ENCODE data around the gene PCDHA11. TPM values are rescaled to one million over a fixed set of nuclear protein-coding genes. Genes with fewer than 3 reads are reported as not detected.
"Not testable (repeated sequence)": the region's sequence is repeated elsewhere in the genome, so short reads cannot be mapped to it uniquely, and the experiment has no call there.

The PCDHA11 gene
- total and polyA plus RNA-seq, 12 donors, result 0.07 TPM; not detected in 11

- no peaks in the 10 kb centered on the region for H3K36me3 ChIP-seq
- 6 to 12% methylated on average over 8 of the region's 8 CpGs for WGBS, 2 donors
- TF ChIP-seq CTCF (IDR thresholded peaks at IDR 0.05), result peak in 3 of 9 donors; percentile 18 to 37 (median 24)
- peaks cover 0 to 93% (median 54%) of the 10 kb centered on the region in 7 donors for H3K27me3 ChIP-seq
- H3K27ac ChIP-seq, result no peak within 1 kb of the TSS
- DNase-seq, result no peak
- ATAC-seq, result no peak
- H3K4me1 ChIP-seq, result no peaks in the 10 kb centered on the region
- intact Hi-C loops (cut with DNase I), result loop anchor here in 2 of 10 donors (5.0 to 10.0 kb wide), 2 partner anchors 208 to 211 kb away; no protein-coding TSS in a partner anchor
- H3K9me3 ChIP-seq, result peaks cover 0 to 62% (median 20%) of the 10 kb centered on the region in 11 donors
- H3K4me3 ChIP-seq, result peak within 1 kb of the TSS in 2 of 10 donors; percentile 32 to 38
Measured at GRCh38 chr5:140833993-140834392, 34.8 kb upstream of the PCDHA11 start, which contains the start of gene PCDHA7. Gene PCDHA7 (plus strand): TSS chr5:140834269. CDS start chr5:140834384, 115 bp downstream.

GRCh38 chr5:140834439-140835008 is 34.2 kb upstream of the PCDHA11 start:
- Histone ChIP-seq H3K4me3 (peak overlapping the region in 2 of 10 donors; percentile 32 to 38), H3K27me3 (peaks cover 0 to 93% (median 55%) of the 10 kb centered on the region in 7 donors)

GRCh38 chr5:140835622-140836510 is 32.9 kb upstream of the PCDHA11 start:
- intact Hi-C loops (cut with DNase I), result loop anchor here in 1 of 10 donors (10.0 kb wide), 1 partner anchor 209 kb away; no protein-coding TSS in a partner anchor
- ATAC-seq, result no peak

More at GRCh38 chr5:140834439-140835008, 34.2 kb upstream of the PCDHA11 start:
- H3K27ac ChIP-seq, H3K36me3 ChIP-seq, H3K4me1 ChIP-seq, ATAC-seq, DNase-seq: not testable (repeated sequence)
- intact Hi-C loops (cut with DNase I), result loop anchor here in 2 of 10 donors (5.0 to 10.0 kb wide), 2 partner anchors 208 to 210 kb away; no protein-coding TSS in a partner anchor
- peaks cover 0 to 59% (median 15%) of the 10 kb centered on the region in 11 donors for H3K9me3 ChIP-seq
- 16 to 19% methylated on average over 23 to 26 of the region's 38 CpGs for WGBS, 2 donors

More at GRCh38 chr5:140835622-140836510, 32.9 kb upstream of the PCDHA11 start:
- no peaks in the 10 kb centered on the region for H3K36me3 ChIP-seq
- peaks cover 0 to 93% (median 60%) of the 10 kb centered on the region in 7 donors for H3K27me3 ChIP-seq
- no peaks in the 10 kb centered on the region for H3K4me1 ChIP-seq
- no peak overlapping the region for H3K4me3 ChIP-seq
- 30 to 39% methylated on average over 103 of the region's 103 CpGs for WGBS, 2 donors
- H3K9me3 ChIP-seq, result peaks cover 0 to 58% (median 7%) of the 10 kb centered on the region in 11 donors
- no peak for DNase-seq
- no peak for TF ChIP-seq CTCF (IDR thresholded peaks at IDR 0.05)
- no peak overlapping the region for H3K27ac ChIP-seq

All from heart right ventricle (tissue), 16 donors.